H9 (cell line): ENCODE data around the gene SLC26A6. TPM values are rescaled to one million over a fixed set of nuclear protein-coding genes. Genes with fewer than 3 reads are reported as not detected.
A peak's percentile ranks its signal among the peaks of the same experiment; 100 is the strongest.

ENCODE experiments used
- DNase-seq: peaks from one replicate; pipeline ENCODE4 v3.0.0-alpha.2; 2017
- H2AFZ ChIP-seq: one replicate; pipeline ENCODE4 v1.6.1; 2013; ENCODE audit warnings: mild to moderate bottlenecking, low read length, control low read depth, moderate library complexity
- H2AK5ac ChIP-seq: 2 replicates; pipeline ENCODE4 v1.6.1; 2013; ENCODE audit warnings: low read length, control low read depth, mixed read lengths; ENCODE audit not compliant: insufficient read length
- H2BK120ac ChIP-seq: one replicate; pipeline ENCODE4 v1.6.1; 2013; ENCODE audit warnings: low read depth, mild to moderate bottlenecking, low read length, control low read depth, inconsistent platforms; ENCODE audit not compliant: poor library complexity, severe bottlenecking
- H2BK12ac ChIP-seq: 2 replicates; pipeline ENCODE4 v1.6.1; 2013; ENCODE audit warnings: low read length, control low read depth, mixed read lengths, low read depth; ENCODE audit not compliant: insufficient read length
- H2BK15ac ChIP-seq: 2 replicates; pipeline ENCODE4 v1.6.1; 2013; ENCODE audit warnings: low read depth, low read length, control low read depth
- H2BK20ac ChIP-seq: one replicate; pipeline ENCODE4 v1.6.1; 2013; ENCODE audit warnings: low read depth, mild to moderate bottlenecking, low read length, control low read depth, inconsistent platforms; ENCODE audit not compliant: poor library complexity, severe bottlenecking
- H2BK5ac ChIP-seq: 2 replicates; pipeline ENCODE4 v1.6.1; 2013; ENCODE audit warnings: low read length, control low read depth, mixed read lengths; ENCODE audit not compliant: insufficient read length
- H3K14ac ChIP-seq: 2 replicates; pipeline ENCODE4 v1.6.1; 2013; ENCODE audit warnings: low read length, control low read depth; ENCODE audit not compliant: insufficient read depth
- H3K18ac ChIP-seq: 2 replicates; pipeline ENCODE4 v1.6.1; 2013; ENCODE audit warnings: low read depth, mild to moderate bottlenecking, mixed read lengths, low read length, control low read depth; ENCODE audit not compliant: insufficient read length
- H3K23ac ChIP-seq: 2 replicates; pipeline ENCODE4 v1.6.1; 2013; ENCODE audit warnings: low read length, control low read depth, mixed read lengths, low read depth; ENCODE audit not compliant: insufficient read length
- H3K23me2 ChIP-seq: 2 replicates; pipeline ENCODE4 v1.6.1; 2013; ENCODE audit warnings: low read depth, mild to moderate bottlenecking, mixed read lengths, low read length, control low read depth; ENCODE audit not compliant: insufficient read length, poor library complexity, severe bottlenecking
- H3K27ac ChIP-seq: 2 replicates; pipeline ENCODE4 v1.5.1; 2013; ENCODE audit warnings: low read length, control low read depth, mixed read lengths, low read depth; ENCODE audit not compliant: insufficient read length
- H3K27me3 ChIP-seq: 2 replicates; pipeline ENCODE4 v1.6.1; 2013; ENCODE audit warnings: low read length, control low read depth, inconsistent platforms; ENCODE audit not compliant: insufficient read depth
- H3K4ac ChIP-seq: 2 replicates; pipeline ENCODE4 v1.6.1; 2013; ENCODE audit warnings: low read depth, mild to moderate bottlenecking, control low read depth, inconsistent platforms, low read length, moderate library complexity
- H3K4me1 ChIP-seq: 2 replicates; pipeline ENCODE4 v1.6.1; 2013; ENCODE audit warnings: low read length, control low read depth, inconsistent platforms; ENCODE audit not compliant: insufficient read depth
- H3K4me2 ChIP-seq: 2 replicates; pipeline ENCODE4 v1.6.1; 2013; ENCODE audit warnings: low read length, control low read depth, mixed read lengths; ENCODE audit not compliant: insufficient read length, insufficient read depth
- H3K56ac ChIP-seq: 2 replicates; pipeline ENCODE4 v1.6.1; 2013; ENCODE audit warnings: low read depth, mild to moderate bottlenecking, mixed read lengths, low read length, control low read depth; ENCODE audit not compliant: insufficient read length
- H3K79me1 ChIP-seq: 2 replicates; pipeline ENCODE4 v1.6.1; 2013; ENCODE audit warnings: low read depth, mild to moderate bottlenecking, moderate library complexity, low read length, control low read depth, inconsistent platforms; ENCODE audit not compliant: insufficient read depth, poor library complexity, severe bottlenecking
- H3K79me2 ChIP-seq: 2 replicates; pipeline ENCODE4 v1.6.1; 2013; ENCODE audit warnings: low read length, control low read depth, inconsistent platforms; ENCODE audit not compliant: insufficient read depth
- H3K9ac ChIP-seq: 2 replicates; pipeline ENCODE4 v1.6.1; 2013; ENCODE audit warnings: low read length, control low read depth, mixed read lengths; ENCODE audit not compliant: insufficient read length; ENCODE audit errors: extremely low read depth
- H3K9me3 ChIP-seq: one replicate; pipeline ENCODE4 v1.6.1; 2013; ENCODE audit warnings: low read depth, low read length, inconsistent platforms; ENCODE audit not compliant: control insufficient read depth
- H3T11ph ChIP-seq: one replicate; pipeline ENCODE4 v1.6.1; 2013; ENCODE audit warnings: mild to moderate bottlenecking, low read length, control low read depth, inconsistent platforms
- H4K20me1 ChIP-seq: one replicate; pipeline ENCODE4 v1.6.1; 2013; ENCODE audit not compliant: control insufficient read depth, insufficient read length, insufficient read depth
- H4K5ac ChIP-seq: 2 replicates; pipeline ENCODE4 v1.6.1; 2013; ENCODE audit warnings: low read depth, mild to moderate bottlenecking, mixed read lengths, low read length, control low read depth; ENCODE audit not compliant: insufficient read length
- H4K8ac ChIP-seq: replicated peaks from 2 replicates; pipeline ENCODE4 v1.6.1; 2013; ENCODE audit warnings: low read length, control low read depth, mixed read lengths, low read depth; ENCODE audit not compliant: insufficient read length
- H4K91ac ChIP-seq: 2 replicates; pipeline ENCODE4 v1.6.1; 2013; ENCODE audit warnings: low read depth, mild to moderate bottlenecking, moderate library complexity, mixed read lengths, low read length, control low read depth; ENCODE audit not compliant: insufficient read length
- H3K27ac Mint-ChIP-seq, 3 experiments: 2 replicates in 2 of 3; 3 replicates in 1 of 3; pipeline ENCODE4 v1.8.0; 2020 to 2021; ENCODE audit warnings: mixed read lengths in 3 of 3, mild to moderate bottlenecking in 1 of 3, moderate library complexity in 1 of 3
- H3K27me3 Mint-ChIP-seq: 2 replicates; pipeline ENCODE4 v1.8.0; 2021; ENCODE audit warnings: low read depth, mild to moderate bottlenecking, moderate library complexity, mixed read lengths
- H3K36me3 Mint-ChIP-seq, 3 experiments: 2 replicates in 2 of 3; 3 replicates in 1 of 3; pipeline ENCODE4 v1.8.0; 2020 to 2021; ENCODE audit warnings: low read depth in 3 of 3, mixed read lengths in 3 of 3; ENCODE audit not compliant: insufficient read depth in 1 of 3
- H3K4me1 Mint-ChIP-seq, 2 experiments: 2 replicates each; pipeline ENCODE4 v1.8.0; 2020; ENCODE audit warnings: mixed read lengths in 2 of 2
- H3K4me3 Mint-ChIP-seq, 2 experiments: 2 replicates in 1 of 2; 3 replicates in 1 of 2; pipeline ENCODE4 v1.8.0; 2020 to 2021; ENCODE audit warnings: mild to moderate bottlenecking in 2 of 2, mixed read lengths in 2 of 2, moderate library complexity in 1 of 2
- H3K9me3 Mint-ChIP-seq, 2 experiments: 2 replicates in 1 of 2; 3 replicates in 1 of 2; pipeline ENCODE4 v1.8.0; 2020; ENCODE audit warnings: mild to moderate bottlenecking in 2 of 2, mixed read lengths in 2 of 2, moderate library complexity in 1 of 2
- CTCF ChIP-seq: fragments of 200-600 bp; sonication (generic); conservative IDR thresholded peaks from 3 replicates; pipeline ENCODE4 v1.8.0; 2021; ENCODE audit warnings: antibody characterized with exemption, mild to moderate bottlenecking
- WGBS: extraction: QIAGEN DNeasy Blood & Tissue Kit; methylation state at CpG from one replicate; pipeline ENCODE4 v1.1.7; 2013; ENCODE audit warnings: missing lambda C conversion rate, low lambda C conversion rate, mixed read lengths; ENCODE audit not compliant: insufficient read length; ENCODE audit errors: extremely low coverage; 5-methylcytosine and 5-hydroxymethylcytosine counted together
- total RNA-seq: library from RNA; stranded (reverse); gene quantifications from 2 replicates; pipeline ENCODE4 v1.2.1, GENCODE V29; 2021

Gene SLC26A6
- total RNA-seq, 1 experiment from 2014 or later: 61.3 TPM

- no peak for TF ChIP-seq CTCF
- H2BK15ac ChIP-seq: no peak overlapping the region
- H3K4me3 Mint-ChIP-seq: no peak overlapping the region; a peak in 1 of 5 replicates
- H3K23me2 ChIP-seq: no peaks in the 10 kb centered on the region
- no peak overlapping the region for H2BK5ac ChIP-seq
- H3T11ph ChIP-seq: no peak overlapping the region
- no peak overlapping the region for H4K91ac ChIP-seq
- H2BK20ac ChIP-seq: no peak overlapping the region
- no peak overlapping the region for H3K56ac ChIP-seq
- no peak overlapping the region for H2AFZ ChIP-seq
- H3K4me1 ChIP-seq: no peaks in the 10 kb centered on the region
- peaks cover 4% of the 10 kb centered on the region; the same call in 1 of the 2 replicates for H3K27me3 Mint-ChIP-seq
- no peaks in the 10 kb centered on the region for H3K79me2 ChIP-seq
- H3K27me3 ChIP-seq: no peaks in the 10 kb centered on the region
- H4K8ac ChIP-seq: no peak overlapping the region
- no peak overlapping the region for H3K14ac ChIP-seq
- no CpG with 5 or more reads among the region's 21 CpGs for WGBS
- no peaks in the 10 kb centered on the region for H4K20me1 ChIP-seq
- DNase-seq: no peak
- H3K27ac ChIP-seq: no peak overlapping the region
- no peak overlapping the region for H2AK5ac ChIP-seq
- peaks cover 22 to 27% of the 10 kb centered on the region in 2 experiments for H3K4me1 Mint-ChIP-seq
- no peak overlapping the region for H3K9ac ChIP-seq
- H2BK12ac ChIP-seq: no peak overlapping the region
- H3K27ac Mint-ChIP-seq: peak overlapping the region in 1 of 3 experiments; percentile 28; a peak in 1 of 7 replicates
- H3K23ac ChIP-seq: no peak overlapping the region
- H3K9me3 Mint-ChIP-seq: no peaks in the 10 kb centered on the region
- no peaks in the 10 kb centered on the region for H3K79me1 ChIP-seq
- peaks cover 0 to 13% (median 4%) of the 10 kb centered on the region in 3 experiments; a peak in 4 of 7 replicates for H3K36me3 Mint-ChIP-seq
- no peaks in the 10 kb centered on the region for H3K9me3 ChIP-seq
- H4K5ac ChIP-seq: no peak overlapping the region
- H3K4ac ChIP-seq: no peak overlapping the region
- H3K4me2 ChIP-seq: no peak overlapping the region
- no peak overlapping the region for H3K18ac ChIP-seq
- no peak overlapping the region for H2BK120ac ChIP-seq
These were observed 42.7 kb downstream of the SLC26A6 start for GRCh38 chr3:48592519-48593087.
